ENCODE results near the gene WDR90. TPM values are rescaled to one million over a fixed set of nuclear protein-coding genes. Genes with fewer than 3 reads are reported as not detected.
A peak's percentile ranks its signal among the peaks of the same experiment; 100 is the strongest.

Gene WDR90
- total RNA-seq, 4 donors from 2014 or later: 2.9 to 9.8 (median 6.5) TPM

DNA sequence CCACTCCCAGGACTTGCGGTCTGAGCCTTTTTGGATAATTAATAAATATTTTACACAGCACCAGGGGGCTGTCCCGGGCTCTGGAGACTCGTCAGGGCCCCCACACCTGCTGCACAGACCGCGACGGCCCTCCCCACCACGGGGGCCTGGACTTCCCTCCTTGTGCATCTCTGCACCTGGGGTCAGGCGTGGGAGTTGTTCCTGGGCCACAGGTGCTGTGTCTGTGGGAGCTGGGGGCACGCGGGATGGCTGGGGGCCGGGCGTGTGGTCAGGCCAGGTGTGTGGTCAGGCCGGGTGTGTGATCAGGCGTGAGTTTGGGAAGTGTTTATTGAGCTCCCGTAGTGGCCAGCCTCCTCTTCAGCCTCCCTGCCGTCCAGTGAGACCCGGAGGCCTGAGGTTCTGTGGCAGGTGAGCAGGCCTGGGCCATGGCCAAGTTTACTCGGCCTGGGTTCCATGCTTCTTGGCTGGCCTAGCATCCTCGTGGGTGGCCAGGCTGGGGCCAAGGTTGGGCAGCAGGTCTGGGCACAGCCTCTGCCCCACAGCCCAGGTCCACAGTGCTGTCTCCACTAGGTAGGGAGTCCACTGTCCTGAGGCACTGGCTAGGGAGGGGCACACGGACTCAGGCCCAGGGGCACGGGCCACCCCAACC is 29.2 kb downstream of the WDR90 start:
- TF ChIP-seq POLR2A (IDR thresholded peaks at IDR 0.05) (no peak), CTCF (IDR thresholded peaks at IDR 0.05 in 4 of 5, conservative IDR thresholded peaks at IDR 0.05 in 1 of 5) (no peak)
- ATAC-seq (no peak), DNase-seq (peak in 1 of 2 donors; percentile 27)
- intact Hi-C loops (cut with DNase I; ENCODE audit: low total_unique reads): no loop called here
- no peak overlapping the region for H3K4me3 ChIP-seq
- in situ Hi-C loops (cut with MboI; ENCODE audit: low sequenced_read_pairs in 4 of 4): no loop called here
- H3K36me3 ChIP-seq: peaks cover 0 to 26% of the 10 kb centered on the region in 2 donors
- H3K27me3 ChIP-seq: no peaks in the 10 kb centered on the region
- H3K27ac ChIP-seq: no peak overlapping the region
- no peaks in the 10 kb centered on the region for H3K9me3 ChIP-seq
- H3K4me1 ChIP-seq: peaks cover 19 to 34% of the 10 kb centered on the region in 2 donors

DNA sequence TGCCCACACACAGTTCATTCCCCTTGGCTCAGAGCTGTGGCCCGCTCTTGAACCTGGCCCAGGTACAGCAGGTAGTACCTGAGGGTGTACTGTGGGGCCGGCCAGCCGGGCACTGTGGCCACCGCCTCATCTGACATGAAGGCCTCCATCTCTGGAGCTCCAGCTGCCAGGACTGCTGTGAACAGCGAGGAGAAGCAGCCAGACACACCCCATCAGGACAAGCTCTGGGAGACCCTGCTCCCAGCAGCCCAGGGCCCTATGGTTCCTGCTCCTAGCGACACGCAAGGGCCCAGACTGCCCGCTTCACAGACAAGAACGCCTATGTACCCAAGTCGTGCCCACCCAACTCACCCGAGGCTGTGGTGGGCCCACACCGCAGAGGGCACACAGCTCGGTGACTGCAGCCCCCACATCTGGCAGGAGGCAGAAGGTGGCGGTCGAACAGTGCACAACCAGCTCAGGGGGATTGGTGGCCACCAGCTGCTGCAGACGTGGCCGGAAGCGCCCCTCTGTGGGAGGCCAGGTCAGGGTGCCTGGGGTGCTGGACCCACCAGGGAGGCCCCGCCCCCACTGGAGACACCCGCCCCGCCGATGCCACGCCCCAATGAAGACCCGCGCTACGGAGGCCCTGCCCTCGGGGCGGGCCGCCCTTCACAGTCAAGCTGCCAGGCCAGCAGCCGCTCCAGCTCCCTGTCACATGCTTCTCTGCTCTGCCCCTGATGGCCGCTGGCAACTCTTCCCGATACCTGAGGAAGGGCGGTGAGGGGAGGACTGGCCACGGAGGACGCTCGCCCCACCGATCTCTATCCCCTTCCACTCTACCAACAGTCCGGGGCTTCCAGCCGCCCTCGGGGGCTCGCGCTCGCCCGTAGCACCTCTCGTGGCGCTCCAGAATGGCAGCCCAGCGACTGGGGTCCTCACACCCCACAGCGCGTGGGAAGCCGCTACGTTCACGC is 30.0 kb downstream of the WDR90 start:
- ATAC-seq: peak; percentile 14 to 21
- intact Hi-C loops (cut with DNase I; ENCODE audit: low total_unique reads): no loop called here
- peaks cover 0 to 21% of the 10 kb centered on the region in 2 donors for H3K36me3 ChIP-seq
- in situ Hi-C loops (cut with MboI; ENCODE audit: low sequenced_read_pairs in 4 of 4): no loop called here
- DNase-seq: peak; percentile 34 to 66
- H3K9me3 ChIP-seq: no peaks in the 10 kb centered on the region
- H3K27me3 ChIP-seq: no peaks in the 10 kb centered on the region
- TF ChIP-seq CTCF (IDR thresholded peaks at IDR 0.05 in 4 of 5, conservative IDR thresholded peaks at IDR 0.05 in 1 of 5) (no peak), POLR2A (IDR thresholded peaks at IDR 0.05) (no peak)
- H3K4me1 ChIP-seq: peaks cover 24 to 40% of the 10 kb centered on the region in 2 donors
- H3K4me3 ChIP-seq: peak overlapping the region; percentile 51 to 82 (median 70)
- H3K27ac ChIP-seq: peak overlapping the region; percentile 89 to 100 (median 98)

GRCh38 chr16:679814-680624 is 30.9 kb downstream of the WDR90 start, which contains the start of gene STUB1:
STUB1 (plus strand) TSS chr16:680410; CDS start chr16:680526, 116 bp downstream.
- Histone ChIP-seq H3K9me3 (no peaks in the 10 kb centered on the region), H3K4me1 (peaks cover 26 to 47% of the 10 kb centered on the region in 2 donors), H3K27ac (peak within 1 kb of the TSS; percentile 89 to 100 (median 98)), H3K36me3 (peaks cover 0 to 21% of the 10 kb centered on the region in 2 donors), H3K4me3 (peak within 1 kb of the TSS; percentile 65 to 88 (median 79)), H3K27me3 (no peaks in the 10 kb centered on the region)
- DNase-seq: peak; percentile 80 to 84
- in situ Hi-C loops (cut with MboI; ENCODE audit: low sequenced_read_pairs in 4 of 4) (no loop called here), intact Hi-C loops (cut with DNase I; ENCODE audit: low total_unique reads) (loop anchor here (10.0 kb wide), 1 partner anchor 625 kb away; the partner anchor contains the start of gene UBE2I)
- peak; percentile 67 to 74 for ATAC-seq
- TF ChIP-seq POLR2A (IDR thresholded peaks at IDR 0.05): peak; percentile 87 to 91
- peak in 1 of 5 experiments; percentile 17 for TF ChIP-seq CTCF (IDR thresholded peaks at IDR 0.05 in 4 of 5, conservative IDR thresholded peaks at IDR 0.05 in 1 of 5)

- intact Hi-C loops (cut with DNase I; ENCODE audit: low total_unique reads): loop anchor here (10.0 kb wide), 1 partner anchor 624 kb away; the partner anchor contains the start of gene UBE2I
- peaks cover 27 to 49% of the 10 kb centered on the region in 2 donors for H3K4me1 ChIP-seq
- in situ Hi-C loops (cut with MboI; ENCODE audit: low sequenced_read_pairs in 4 of 4): no loop called here
Observed at GRCh38 chr16:680625-680945, 31.4 kb downstream of the WDR90 start.

More at GRCh38 chr16:680625-680945, 31.4 kb downstream of the WDR90 start:
- peaks cover 0 to 26% of the 10 kb centered on the region in 2 donors for H3K36me3 ChIP-seq
- peak overlapping the region; percentile 65 to 88 (median 79) for H3K4me3 ChIP-seq
- peak overlapping the region; percentile 89 to 100 (median 98) for H3K27ac ChIP-seq
- H3K27me3 ChIP-seq: no peaks in the 10 kb centered on the region
- peak; percentile 4 for ATAC-seq
- TF ChIP-seq POLR2A (IDR thresholded peaks at IDR 0.05) (peak in 1 of 2 donors; percentile 3), CTCF (IDR thresholded peaks at IDR 0.05 in 4 of 5, conservative IDR thresholded peaks at IDR 0.05 in 1 of 5) (no peak)
- H3K9me3 ChIP-seq: no peaks in the 10 kb centered on the region
- peak in 1 of 2 donors; percentile 12 for DNase-seq
